GM23248 (cell line): ENCODE data around the gene FSIP1.

Source experiments
- EZH2 ChIP-seq: fragments of 200-600 bp; sonication (generic); IDR thresholded peaks from 2 replicates; pipeline ENCODE4 v1.6.1; 2018; ENCODE audit warnings: antibody characterized with exemption, mild to moderate bottlenecking; ENCODE audit not compliant: insufficient read depth, poor library complexity, severe bottlenecking
- EZH2phosphoT487 ChIP-seq: fragments of 200-600 bp; sonication (generic); IDR thresholded peaks from 2 replicates; pipeline ENCODE4 v1.6.1; 2018; ENCODE audit warnings: antibody characterized with exemption, moderate library complexity, mild to moderate bottlenecking, low read depth; ENCODE audit not compliant: insufficient read depth

DNA sequence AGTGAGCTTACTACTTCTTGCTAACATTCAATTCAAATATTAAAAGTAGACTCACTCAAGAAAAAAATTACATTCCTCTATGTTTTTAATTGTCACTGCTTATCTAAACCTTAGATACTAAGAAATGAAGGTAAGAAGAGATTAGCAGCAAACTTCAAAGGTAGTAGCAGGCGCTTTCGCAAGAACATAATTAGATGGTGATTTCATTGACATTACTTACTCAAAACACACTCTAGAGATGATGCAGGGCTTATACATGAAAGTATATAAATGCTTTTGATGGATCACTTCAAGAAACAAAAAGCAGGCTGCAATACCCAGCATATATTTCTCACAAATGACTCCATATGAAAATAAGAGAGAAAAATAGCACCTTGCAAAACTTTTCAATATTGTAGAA, 86.8 kb downstream of the FSIP1 start:
- TF ChIP-seq EZH2, result no peak
- no peak for TF ChIP-seq EZH2phosphoT487
